ENCODE measurements around the gene C1QTNF5. TPM values are rescaled to one million over a fixed set of nuclear protein-coding genes. Genes with fewer than 3 reads are reported as not detected.

The C1QTNF5 gene
- total and polyA plus RNA-seq, 7 donors = 3.2 to 12.0 (median 8.1) TPM

DNA sequence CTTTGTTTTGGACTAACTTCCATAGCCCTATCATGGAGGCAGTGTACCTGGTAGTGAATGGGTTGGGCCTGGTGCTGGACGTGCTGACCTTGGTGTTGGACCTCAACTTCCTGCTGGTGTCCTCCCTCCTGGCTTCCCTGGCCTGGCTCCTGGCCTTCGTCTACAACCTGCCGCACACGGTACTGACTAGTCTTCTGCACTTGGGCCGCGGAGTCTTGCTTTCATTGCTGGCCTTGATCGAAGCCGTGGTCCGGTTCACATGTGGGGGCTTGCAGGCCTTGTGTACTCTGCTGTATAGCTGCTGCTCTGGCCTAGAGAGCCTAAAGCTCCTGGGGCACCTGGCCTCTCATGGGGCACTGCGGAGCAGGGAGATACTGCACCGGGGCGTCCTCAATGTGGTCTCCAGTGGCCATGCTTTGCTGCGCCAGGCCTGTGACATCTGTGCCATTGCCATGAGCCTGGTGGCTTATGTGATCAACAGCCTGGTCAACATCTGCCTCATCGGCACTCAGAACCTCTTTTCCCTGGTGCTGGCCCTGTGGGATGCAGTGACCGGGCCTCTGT lies 5.5 kb downstream of the C1QTNF5 start:
- intact Hi-C loops (cut with DNase I) = loop anchor here (2.0 to 5.0 kb wide), 2 partner anchors 36 to 128 kb away; partner anchors contain the start of gene CBL (in 2 of the 2)

DNA sequence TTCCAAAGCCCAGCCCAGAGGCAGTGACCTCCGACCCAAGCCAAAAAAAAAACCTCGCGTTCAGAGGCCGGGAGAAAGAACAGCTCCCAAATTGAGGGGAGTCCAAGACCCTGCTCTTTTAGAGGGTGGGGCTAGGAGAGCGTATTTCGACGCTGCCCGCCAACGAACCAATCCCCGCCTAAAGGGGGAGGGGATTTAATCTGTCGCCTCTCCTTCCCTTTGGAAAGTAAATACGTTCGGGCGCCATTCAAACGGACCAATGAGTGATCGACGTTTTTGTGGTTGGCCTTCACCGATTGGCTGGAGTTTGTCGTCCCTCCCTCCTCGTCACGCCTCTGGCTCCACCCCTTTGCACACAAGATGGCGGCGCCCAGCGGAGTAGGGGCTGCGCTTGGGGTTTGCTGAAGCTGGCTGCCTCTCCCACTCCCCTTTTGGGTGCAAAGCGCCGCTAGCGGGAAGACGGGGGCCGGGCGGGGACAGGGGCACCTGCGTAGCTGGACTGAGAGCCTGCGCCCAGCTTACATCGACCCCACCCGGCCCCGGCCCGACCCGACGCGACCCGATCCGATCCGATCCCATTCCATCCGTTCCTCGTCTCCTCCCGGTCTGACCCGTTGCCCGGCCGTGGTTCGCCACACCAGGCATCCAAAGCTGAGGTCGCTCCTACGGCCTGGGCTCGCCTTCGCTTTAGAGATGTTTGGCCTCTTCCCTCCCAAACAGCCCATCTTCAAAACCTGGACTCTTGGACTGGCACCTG lies 6.3 kb downstream of the C1QTNF5 start, which contains the start of gene RNF26:
RNF26 (plus strand) TSS at position 354 of the 757 bp plus-strand sequence. CDS start 596 bp downstream, outside the sequence.
- peak; percentile 90 to 94 (median 90) for ATAC-seq
- peak within 1 kb of the TSS; percentile 94 for H3K4me3 ChIP-seq
- H3K27ac ChIP-seq = peak within 1 kb of the TSS; percentile 95
- peaks cover 0 to 11% of the 10 kb centered on the region in 2 donors for H3K36me3 ChIP-seq (ENCODE audit: insufficient read depth in 1 of 2, low read depth in 1 of 2)
- H3K4me1 ChIP-seq = peaks cover 41% of the 10 kb centered on the region
- no peaks in the 10 kb centered on the region for H3K9me3 ChIP-seq
- H3K27me3 ChIP-seq (ENCODE audit: insufficient read depth in 3 of 3, low read length in 2 of 3) = no peaks in the 10 kb centered on the region
- 0% methylated on average over 41 to 54 of the region's 54 CpGs for WGBS, 3 donors
- intact Hi-C loops (cut with DNase I) = loop anchor here in 1 of 2 donors (2.0 kb wide), 1 partner anchor 36 kb away; no protein-coding TSS in a partner anchor
- TF ChIP-seq, protein P1, sequence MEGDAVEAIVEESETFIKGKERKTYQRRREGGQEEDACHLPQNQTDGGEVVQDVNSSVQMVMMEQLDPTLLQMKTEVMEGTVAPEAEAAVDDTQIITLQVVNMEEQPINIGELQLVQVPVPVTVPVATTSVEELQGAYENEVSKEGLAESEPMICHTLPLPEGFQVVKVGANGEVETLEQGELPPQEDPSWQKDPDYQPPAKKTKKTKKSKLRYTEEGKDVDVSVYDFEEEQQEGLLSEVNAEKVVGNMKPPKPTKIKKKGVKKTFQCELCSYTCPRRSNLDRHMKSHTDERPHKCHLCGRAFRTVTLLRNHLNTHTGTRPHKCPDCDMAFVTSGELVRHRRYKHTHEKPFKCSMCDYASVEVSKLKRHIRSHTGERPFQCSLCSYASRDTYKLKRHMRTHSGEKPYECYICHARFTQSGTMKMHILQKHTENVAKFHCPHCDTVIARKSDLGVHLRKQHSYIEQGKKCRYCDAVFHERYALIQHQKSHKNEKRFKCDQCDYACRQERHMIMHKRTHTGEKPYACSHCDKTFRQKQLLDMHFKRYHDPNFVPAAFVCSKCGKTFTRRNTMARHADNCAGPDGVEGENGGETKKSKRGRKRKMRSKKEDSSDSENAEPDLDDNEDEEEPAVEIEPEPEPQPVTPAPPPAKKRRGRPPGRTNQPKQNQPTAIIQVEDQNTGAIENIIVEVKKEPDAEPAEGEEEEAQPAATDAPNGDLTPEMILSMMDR (IDR thresholded peaks at IDR 0.05) = no peak
- peak; percentile 91 to 96 for DNase-seq

More for the DNA sequence above, 5.5 kb downstream of the C1QTNF5 start:
- H3K4me1 ChIP-seq = peaks cover 45% of the 10 kb centered on the region
- peak overlapping the region; percentile 94 for H3K4me3 ChIP-seq
- no peaks in the 10 kb centered on the region for H3K27me3 ChIP-seq (ENCODE audit: insufficient read depth in 3 of 3, low read length in 2 of 3)
- TF ChIP-seq, protein P1 (IDR thresholded peaks at IDR 0.05) = no peak
- H3K9me3 ChIP-seq = no peaks in the 10 kb centered on the region
- 43 to 52% (median 49%) methylated on average over 15 of the region's 15 CpGs for WGBS, 3 donors
- no peak for ATAC-seq
- peak overlapping the region; percentile 95 for H3K27ac ChIP-seq
- H3K36me3 ChIP-seq (ENCODE audit: insufficient read depth in 1 of 2, low read depth in 1 of 2) = peaks cover 0 to 11% of the 10 kb centered on the region in 2 donors
- no peak for DNase-seq

DNA sequence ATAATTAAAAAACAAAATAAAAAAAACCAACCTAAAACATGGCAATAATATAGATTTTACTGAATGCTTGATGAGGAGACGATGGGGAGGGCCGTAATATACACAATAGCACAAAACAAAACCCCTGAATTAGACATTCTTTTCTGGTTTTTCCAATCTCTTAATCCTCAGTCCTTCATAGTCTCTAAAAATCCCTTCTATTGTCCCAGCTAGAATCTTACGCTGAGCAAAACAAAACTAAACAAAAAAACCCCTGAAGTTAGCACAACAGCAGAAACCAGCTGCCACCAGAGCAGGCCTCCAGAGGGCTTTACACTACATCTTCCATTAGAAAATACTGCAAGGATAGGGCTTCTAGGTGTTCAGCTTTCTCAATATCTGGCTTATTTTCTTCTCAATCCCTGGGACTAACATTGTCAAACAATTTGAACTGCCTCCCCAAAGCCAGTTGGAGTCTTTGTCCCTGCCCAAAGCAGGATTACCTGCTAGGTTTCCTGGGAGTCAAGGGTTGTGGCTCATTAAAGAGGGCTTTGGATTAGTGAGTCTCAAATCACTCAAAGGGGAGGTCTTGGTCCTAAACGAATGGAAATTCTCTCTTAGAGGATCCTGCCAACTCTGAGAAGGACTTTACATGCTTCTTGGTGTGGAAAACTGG lies 8.4 kb downstream of the C1QTNF5 start:
- intact Hi-C loops (cut with DNase I) = no loop called here
- ATAC-seq (no peak), DNase-seq (no peak)
- H3K36me3 ChIP-seq (ENCODE audit: insufficient read depth in 1 of 2, low read depth in 1 of 2) = peaks cover 0 to 11% of the 10 kb centered on the region in 2 donors
- 72 to 75% (median 73%) methylated on average over 4 of the region's 4 CpGs for WGBS, 3 donors
- TF ChIP-seq, protein P1 (IDR thresholded peaks at IDR 0.05) = no peak
- peaks cover 21% of the 10 kb centered on the region for H3K4me1 ChIP-seq
- H3K9me3 ChIP-seq = no peaks in the 10 kb centered on the region
- no peak overlapping the region for H3K27ac ChIP-seq
- H3K27me3 ChIP-seq (ENCODE audit: insufficient read depth in 3 of 3, low read length in 2 of 3) = no peaks in the 10 kb centered on the region
- no peak overlapping the region for H3K4me3 ChIP-seq

DNA sequence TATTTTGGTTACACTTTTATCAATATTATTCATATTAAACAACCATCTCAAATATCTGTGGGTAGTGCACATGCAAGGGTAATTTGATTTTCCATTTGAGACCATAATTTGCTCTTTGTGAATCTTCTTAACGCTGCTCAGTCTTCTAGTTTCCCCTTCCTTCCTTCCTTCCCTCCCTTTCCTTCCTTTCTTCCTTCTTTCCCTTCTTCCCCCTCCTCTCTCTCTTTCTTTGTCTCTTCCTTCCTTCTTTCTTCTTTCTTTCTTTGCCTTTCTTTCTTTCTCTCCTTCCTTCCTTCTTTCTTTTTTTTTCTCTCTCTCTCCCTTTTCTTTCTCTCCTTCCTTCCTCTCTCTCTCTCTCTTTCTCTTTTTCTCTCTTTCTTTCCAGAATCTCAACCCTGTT lies 10.4 kb downstream of the C1QTNF5 start:
- Histone ChIP-seq H3K27ac (no peak overlapping the region), H3K4me3 (no peak overlapping the region), H3K4me1 (peaks cover under 1% of the 10 kb centered on the region), H3K9me3 (no peaks in the 10 kb centered on the region), H3K36me3 (ENCODE audit: insufficient read depth in 1 of 2, low read depth in 1 of 2) (no peaks in the 10 kb centered on the region), H3K27me3 (ENCODE audit: insufficient read depth in 3 of 3, low read length in 2 of 3) (no peaks in the 10 kb centered on the region)
- WGBS, 3 donors = 46 to 57% (median 50%) methylated on average over 1 of the region's 1 CpG
- intact Hi-C loops (cut with DNase I) = no loop called here
- TF ChIP-seq, protein P1 (IDR thresholded peaks at IDR 0.05) = no peak
- ATAC-seq (no peak), DNase-seq (no peak)
